Measurements from ENCODE around the gene TMEM181. TPM values are rescaled to one million over a fixed set of nuclear protein-coding genes. Genes with fewer than 3 reads are reported as not detected.
"Not testable (repeated sequence)": the region's sequence is repeated elsewhere in the genome, so short reads cannot be mapped to it uniquely, and the experiment has no call there.

The TMEM181 gene, protein sequence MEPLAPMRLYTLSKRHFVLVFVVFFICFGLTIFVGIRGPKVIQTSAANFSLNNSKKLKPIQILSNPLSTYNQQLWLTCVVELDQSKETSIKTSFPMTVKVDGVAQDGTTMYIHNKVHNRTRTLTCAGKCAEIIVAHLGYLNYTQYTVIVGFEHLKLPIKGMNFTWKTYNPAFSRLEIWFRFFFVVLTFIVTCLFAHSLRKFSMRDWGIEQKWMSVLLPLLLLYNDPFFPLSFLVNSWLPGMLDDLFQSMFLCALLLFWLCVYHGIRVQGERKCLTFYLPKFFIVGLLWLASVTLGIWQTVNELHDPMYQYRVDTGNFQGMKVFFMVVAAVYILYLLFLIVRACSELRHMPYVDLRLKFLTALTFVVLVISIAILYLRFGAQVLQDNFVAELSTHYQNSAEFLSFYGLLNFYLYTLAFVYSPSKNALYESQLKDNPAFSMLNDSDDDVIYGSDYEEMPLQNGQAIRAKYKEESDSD
- 10 to 100 TPM; 11.9 to 12.3 TPM for total RNA-seq

DNA sequence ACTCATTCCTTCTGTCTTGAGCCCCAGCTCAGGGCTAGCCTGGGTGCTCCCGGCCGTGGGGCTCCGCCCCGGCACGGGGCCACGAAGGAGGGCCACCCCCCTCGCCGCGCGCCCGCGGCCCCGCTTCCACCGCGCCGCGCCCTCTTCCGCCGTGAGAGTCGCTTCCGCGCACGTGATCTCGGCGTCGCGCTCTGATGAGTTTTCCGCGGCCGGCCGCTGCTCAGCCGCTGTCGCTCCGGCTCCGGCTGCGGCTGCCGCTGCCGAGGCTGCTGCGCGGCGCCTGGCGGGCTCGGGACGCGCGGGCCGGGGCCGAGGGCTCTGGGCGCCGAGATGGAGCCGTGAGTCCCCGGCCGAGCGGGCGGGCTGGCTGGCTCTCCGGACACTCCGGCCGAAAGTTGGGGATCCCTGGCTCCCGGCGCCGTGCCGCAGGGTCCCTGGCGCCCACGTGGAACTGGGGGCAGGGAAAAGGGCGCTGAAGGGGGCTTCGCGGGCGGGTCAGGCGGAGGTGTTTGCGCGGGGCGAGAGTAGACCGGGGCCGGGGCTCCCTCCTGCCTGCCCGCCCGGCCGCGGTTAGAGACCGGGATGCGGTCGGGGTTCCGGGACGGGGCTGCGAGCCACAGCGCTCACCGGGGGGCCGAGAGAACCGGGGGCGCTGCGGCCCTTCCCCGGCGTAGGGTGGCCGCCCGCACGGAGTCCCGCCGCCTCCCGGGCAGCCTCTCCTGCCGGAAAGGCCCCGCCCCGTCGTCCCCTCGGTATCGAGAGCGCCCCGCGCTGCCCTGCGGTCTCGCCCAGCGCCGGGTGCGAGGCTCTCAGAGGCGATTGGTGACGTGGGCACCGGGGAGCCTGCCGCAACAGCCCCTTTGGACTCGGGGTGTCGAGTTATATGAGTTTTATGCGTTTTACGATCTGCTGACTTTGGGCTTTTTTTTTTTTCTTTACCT is at the start of gene TMEM181:
TMEM181 (plus strand) TSS at position 197 of the 941 bp plus-strand sequence; CDS start at position 331, 134 bp downstream.
- ATAC-seq (peak; percentile 94 to 95), DNase-seq (ENCODE audit: low spot score in 2 of 2) (peak; percentile 84 to 88)
- H3K27ac Mint-ChIP-seq: peak within 1 kb of the TSS; percentile 94 to 99
- no peaks in the 10 kb centered on the region for H3K9me3 Mint-ChIP-seq
- peaks cover 12 to 21% of the 10 kb centered on the region in 2 donors for H3K36me3 Mint-ChIP-seq

DNA sequence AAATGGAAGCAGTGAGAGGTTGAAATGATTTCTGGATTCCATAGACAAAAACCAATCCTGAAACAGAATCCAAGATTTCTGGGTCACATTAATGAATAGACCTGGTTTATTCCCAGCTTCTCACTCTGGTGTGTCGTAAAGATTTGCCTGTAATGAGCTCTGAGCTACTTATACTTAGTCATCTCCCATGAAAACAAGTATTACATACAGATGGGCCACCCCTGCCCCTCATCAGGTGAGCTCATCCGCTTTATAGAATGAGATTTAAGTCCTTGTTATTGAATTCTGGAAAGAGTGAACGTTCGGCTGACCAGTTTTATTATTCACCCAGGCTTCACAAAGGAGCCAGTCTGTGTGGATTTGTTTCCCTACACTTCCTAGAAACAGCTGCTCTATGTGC is 47.1 kb upstream of the TMEM181 start:
- no peak overlapping the region for H3K27ac Mint-ChIP-seq
- no peaks in the 10 kb centered on the region for H3K36me3 Mint-ChIP-seq
- DNase-seq (ENCODE audit: low spot score in 2 of 2): no peak
- no peaks in the 10 kb centered on the region for H3K9me3 Mint-ChIP-seq
- no peak for ATAC-seq

DNA sequence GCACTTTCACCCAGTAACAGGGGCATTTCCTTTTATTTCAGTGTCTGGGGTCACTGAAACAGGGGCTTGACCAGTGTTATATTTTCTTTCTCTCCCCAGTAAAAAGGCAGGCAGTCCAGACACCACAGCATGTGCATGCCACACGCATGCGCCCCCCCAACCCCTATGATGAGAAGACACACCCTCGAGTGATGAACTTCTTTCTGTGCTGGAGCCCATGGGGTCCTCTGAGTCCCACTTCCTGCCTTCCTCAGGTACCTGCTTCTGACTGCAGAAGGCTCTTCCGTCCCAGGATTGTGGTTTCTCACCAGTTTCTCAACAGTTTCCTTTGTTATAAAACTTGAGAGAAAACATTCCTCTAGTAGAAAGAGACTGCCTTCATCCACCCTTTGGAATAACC is 45.7 kb upstream of the TMEM181 start:
- H3K27ac Mint-ChIP-seq: no peak overlapping the region
- no peak for DNase-seq (ENCODE audit: low spot score in 2 of 2)
- H3K9me3 Mint-ChIP-seq: no peaks in the 10 kb centered on the region
- ATAC-seq: no peak
- no peaks in the 10 kb centered on the region for H3K36me3 Mint-ChIP-seq

GRCh38 chr6:158514991-158515390 is 44.9 kb upstream of the TMEM181 start:
- no peak overlapping the region for H3K27ac Mint-ChIP-seq
- no peak for DNase-seq (ENCODE audit: low spot score in 2 of 2)
- no peak for ATAC-seq

DNA sequence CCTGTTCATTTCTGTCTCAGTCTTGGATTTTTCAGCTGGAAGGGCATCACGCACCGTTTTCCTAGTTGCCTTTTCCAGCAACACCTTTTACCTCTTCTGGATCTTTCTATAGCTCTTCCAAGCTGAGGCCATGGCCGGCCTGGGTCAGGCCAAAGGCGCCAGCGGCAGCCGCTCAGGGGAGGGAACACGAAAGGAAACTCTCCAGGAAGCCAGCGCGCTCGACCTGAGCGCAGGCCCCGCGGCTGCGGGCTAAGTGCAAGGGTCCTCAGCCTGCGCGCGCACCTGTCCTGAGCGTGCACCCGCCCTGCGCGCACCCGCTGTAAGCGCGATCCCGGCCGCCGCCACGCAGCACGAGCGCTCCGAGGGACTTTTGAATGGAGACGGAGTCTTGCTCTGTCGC is 43.8 kb upstream of the TMEM181 start:
- ATAC-seq (no peak), DNase-seq (ENCODE audit: low spot score in 2 of 2) (no peak)
- no peaks in the 10 kb centered on the region for H3K36me3 Mint-ChIP-seq
- no peaks in the 10 kb centered on the region for H3K9me3 Mint-ChIP-seq
- no peak overlapping the region for H3K27ac Mint-ChIP-seq

More at GRCh38 chr6:158514991-158515390, 44.9 kb upstream of the TMEM181 start:
- Mint-ChIP-seq H3K36me3 (no peaks in the 10 kb centered on the region), H3K9me3 (no peaks in the 10 kb centered on the region)

GRCh38 chr6:158517038-158517437 is 42.9 kb upstream of the TMEM181 start:
- Mint-ChIP-seq H3K27ac (no peak overlapping the region), H3K36me3 (no peaks in the 10 kb centered on the region), H3K9me3 (no peaks in the 10 kb centered on the region)
- ATAC-seq: no peak
- no peak for DNase-seq (ENCODE audit: low spot score in 2 of 2)

DNA sequence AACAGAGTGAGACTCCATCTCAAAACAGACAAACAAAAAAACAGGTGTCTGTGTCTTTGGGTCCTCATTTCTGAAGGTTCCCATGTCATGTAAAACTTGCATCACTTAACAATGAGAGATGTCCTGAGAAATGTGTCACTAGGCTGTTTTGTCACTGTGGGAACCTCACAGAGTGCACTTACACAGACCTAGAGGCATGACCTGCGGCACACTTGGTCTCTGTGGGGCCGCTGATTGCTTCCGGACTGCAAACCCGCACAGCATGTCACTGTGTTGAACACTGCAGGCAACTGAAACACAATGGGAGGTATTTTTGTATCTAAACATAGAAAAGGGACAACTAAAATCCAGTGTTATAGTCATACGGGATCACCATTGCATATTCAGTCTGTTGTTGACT is 42.3 kb upstream of the TMEM181 start:
- no peak overlapping the region for H3K27ac Mint-ChIP-seq
- peak; percentile 30 to 34 for ATAC-seq

DNA sequence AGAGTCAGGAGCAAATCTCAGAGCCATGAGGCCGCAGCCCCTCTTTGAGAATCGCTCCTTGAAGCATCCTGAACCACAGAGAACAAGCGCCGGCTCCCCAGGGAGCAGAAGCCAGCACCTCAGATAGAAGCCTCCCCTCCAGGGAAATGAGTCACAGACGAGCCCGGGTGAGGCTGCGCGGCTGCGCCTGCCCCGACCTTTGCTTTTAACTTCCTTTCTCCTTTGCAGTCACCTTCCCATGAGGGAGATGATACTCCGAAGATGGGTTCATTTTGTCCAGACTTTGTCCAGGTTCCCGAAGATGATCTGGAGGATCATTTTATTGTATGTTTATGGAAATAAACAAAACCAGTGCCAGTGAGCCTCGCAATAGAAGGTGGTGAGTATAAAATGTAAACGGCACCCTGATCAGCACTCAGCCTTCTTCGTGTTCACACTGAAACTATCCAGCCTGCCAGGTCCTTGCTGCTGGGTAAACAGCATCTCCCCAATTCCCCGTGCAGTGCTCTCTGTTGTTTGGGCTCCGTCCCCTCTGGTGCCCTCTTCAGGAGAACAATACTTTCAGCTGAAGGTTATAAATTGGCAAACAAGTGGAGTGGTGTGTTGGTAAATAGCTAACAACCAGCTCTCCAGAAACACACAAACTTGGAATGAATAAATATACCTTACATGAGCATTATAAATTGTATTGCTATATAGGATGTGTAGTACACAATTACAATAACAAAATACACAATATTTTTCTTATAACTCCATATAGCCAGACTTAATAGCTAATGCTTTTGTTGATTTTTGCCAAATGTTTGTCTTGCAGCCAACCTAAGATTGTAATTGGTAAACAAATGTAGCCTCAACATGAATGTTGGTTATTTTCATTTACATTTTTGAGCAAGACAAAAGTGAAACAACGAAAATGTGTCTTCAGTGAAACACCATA is 41.4 kb upstream of the TMEM181 start:
- H3K9me3 Mint-ChIP-seq: no peaks in the 10 kb centered on the region
- H3K27ac Mint-ChIP-seq: peak overlapping the region; percentile 70 to 79
- ATAC-seq (peak; percentile 90 to 98), DNase-seq (ENCODE audit: low spot score in 2 of 2) (peak in 1 of 2 donors; percentile 55)
- H3K36me3 Mint-ChIP-seq: peaks cover 0 to under 1% of the 10 kb centered on the region in 2 donors

More for the DNA sequence above, 42.3 kb upstream of the TMEM181 start:
- no peaks in the 10 kb centered on the region for H3K9me3 Mint-ChIP-seq
- no peak for DNase-seq (ENCODE audit: low spot score in 2 of 2)
- no peaks in the 10 kb centered on the region for H3K36me3 Mint-ChIP-seq

- Mint-ChIP-seq H3K9me3 (no peaks in the 10 kb centered on the region), H3K27ac (no peak overlapping the region), H3K36me3 (peaks cover 0 to 5% of the 10 kb centered on the region in 2 donors)
- DNase-seq (ENCODE audit: low spot score in 2 of 2): no peak
- ATAC-seq: no peak
Measured at GRCh38 chr6:158519300-158519699, 40.6 kb upstream of the TMEM181 start.

GRCh38 chr6:158519761-158520160 is 40.1 kb upstream of the TMEM181 start:
- Mint-ChIP-seq H3K27ac (no peak overlapping the region), H3K36me3 (peaks cover 0 to 5% of the 10 kb centered on the region in 2 donors)
- no peak for ATAC-seq

DNA sequence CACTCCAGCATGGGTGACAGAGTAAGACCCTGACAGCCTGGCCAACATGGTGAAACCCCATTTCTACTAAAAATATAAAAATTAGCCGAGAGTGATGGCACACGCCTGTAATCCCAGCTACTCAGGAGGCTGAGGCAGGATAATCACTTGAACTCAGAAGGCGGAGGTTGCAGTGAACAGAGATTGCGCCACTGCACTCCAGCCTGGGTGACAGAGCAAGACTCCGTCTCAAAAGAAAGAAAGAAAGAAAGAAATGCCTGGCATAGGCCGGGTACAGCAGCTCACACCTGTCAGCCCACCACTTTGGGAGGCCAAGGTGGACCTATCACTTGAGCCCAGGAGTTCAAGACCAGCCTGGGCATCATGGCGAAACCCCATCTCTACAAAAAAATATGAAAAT is 38.9 kb upstream of the TMEM181 start:
- not testable (repeated sequence) for DNase-seq (ENCODE audit: low spot score in 2 of 2); H3K36me3 Mint-ChIP-seq; H3K9me3 Mint-ChIP-seq; ATAC-seq; H3K27ac Mint-ChIP-seq

More at GRCh38 chr6:158519761-158520160, 40.1 kb upstream of the TMEM181 start:
- H3K9me3 Mint-ChIP-seq: no peaks in the 10 kb centered on the region
- no peak for DNase-seq (ENCODE audit: low spot score in 2 of 2)

DNA sequence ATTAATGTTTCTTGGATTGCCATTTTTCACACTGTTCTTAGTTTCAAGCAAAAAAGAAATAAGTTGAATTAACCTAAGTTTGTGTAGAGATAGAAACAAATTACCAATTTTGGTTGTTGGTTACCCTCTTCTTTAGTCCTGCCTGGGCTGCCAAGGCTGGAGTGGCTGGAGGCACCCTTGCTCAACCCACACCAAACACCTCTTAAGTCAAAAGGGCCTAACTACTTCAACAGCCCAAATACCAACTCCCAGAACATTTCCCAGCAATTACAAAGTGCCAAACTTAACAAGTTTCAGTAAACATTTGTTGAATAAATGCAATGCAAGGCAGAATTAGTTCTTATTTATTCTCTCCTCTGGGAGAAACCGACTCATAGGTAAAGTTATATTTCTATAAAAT is 38.1 kb upstream of the TMEM181 start:
- no peak for ATAC-seq
- DNase-seq (ENCODE audit: low spot score in 2 of 2): no peak
- Mint-ChIP-seq H3K36me3 (peaks cover 0 to 13% of the 10 kb centered on the region in 2 donors), H3K27ac (no peak overlapping the region), H3K9me3 (peaks cover 2 to 4% of the 10 kb centered on the region in 2 donors)

DNA sequence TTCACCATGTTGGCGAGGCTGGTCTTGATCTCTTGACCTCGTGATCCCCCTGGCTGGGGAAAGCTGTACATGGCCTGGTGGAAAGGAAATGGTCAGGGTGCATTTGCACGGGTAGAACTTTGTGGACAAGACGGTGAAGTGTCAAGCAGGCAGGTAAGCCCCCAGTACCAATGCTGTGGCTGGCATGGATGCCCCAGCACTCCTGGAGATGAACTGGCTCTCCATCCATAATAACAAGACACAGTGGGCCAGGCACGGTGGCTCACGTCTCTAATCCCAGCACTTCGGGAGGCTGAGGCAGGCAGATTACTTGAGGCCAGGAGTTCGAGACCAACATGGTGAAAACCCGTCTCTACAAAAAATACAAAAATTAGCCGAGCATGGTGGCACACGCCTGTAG is 37.3 kb upstream of the TMEM181 start:
- peaks cover 5 to 6% of the 10 kb centered on the region in 2 donors for H3K9me3 Mint-ChIP-seq
- peaks cover 3 to 17% of the 10 kb centered on the region in 2 donors for H3K36me3 Mint-ChIP-seq
- no peak overlapping the region for H3K27ac Mint-ChIP-seq
- no peak for DNase-seq (ENCODE audit: low spot score in 2 of 2)
- no peak for ATAC-seq

- Mint-ChIP-seq H3K9me3 (peaks cover 5 to 9% of the 10 kb centered on the region in 2 donors), H3K36me3 (peaks cover 5 to 24% of the 10 kb centered on the region in 2 donors), H3K27ac (no peak overlapping the region)
- DNase-seq (ENCODE audit: low spot score in 2 of 2): no peak
- no peak for ATAC-seq
Measured at GRCh38 chr6:158524311-158524710, 35.6 kb upstream of the TMEM181 start.

GRCh38 chr6:158527858-158528257 is 32.0 kb upstream of the TMEM181 start:
- not testable (repeated sequence) for ATAC-seq; H3K9me3 Mint-ChIP-seq; H3K27ac Mint-ChIP-seq; DNase-seq (ENCODE audit: low spot score in 2 of 2)
- H3K36me3 Mint-ChIP-seq: peaks cover 5 to 24% of the 10 kb centered on the region in 2 donors

GRCh38 chr6:158528826-158529225 is 31.1 kb upstream of the TMEM181 start:
- ATAC-seq (no peak), DNase-seq (ENCODE audit: low spot score in 2 of 2) (no peak)
- Mint-ChIP-seq H3K9me3 (peaks cover 5 to 9% of the 10 kb centered on the region in 2 donors), H3K36me3 (peaks cover 5 to 21% of the 10 kb centered on the region in 2 donors), H3K27ac (no peak overlapping the region)
